Measurements from ENCODE around the gene SAFB2.

Gene SAFB2

GRCh38 chr19:5605362-5605761 is 17.2 kb downstream of the SAFB2 start:
- ATAC-seq, result no peak
- no peaks in the 10 kb centered on the region for H3K27me3 Mint-ChIP-seq
- H3K9me3 Mint-ChIP-seq, result no peaks in the 10 kb centered on the region
- H3K4me3 Mint-ChIP-seq, result no peak overlapping the region
- no peak overlapping the region for H3K27ac Mint-ChIP-seq
- peaks cover 5% of the 10 kb centered on the region for H3K4me1 Mint-ChIP-seq
- H3K36me3 Mint-ChIP-seq, result peaks cover 87% of the 10 kb centered on the region

DNA sequence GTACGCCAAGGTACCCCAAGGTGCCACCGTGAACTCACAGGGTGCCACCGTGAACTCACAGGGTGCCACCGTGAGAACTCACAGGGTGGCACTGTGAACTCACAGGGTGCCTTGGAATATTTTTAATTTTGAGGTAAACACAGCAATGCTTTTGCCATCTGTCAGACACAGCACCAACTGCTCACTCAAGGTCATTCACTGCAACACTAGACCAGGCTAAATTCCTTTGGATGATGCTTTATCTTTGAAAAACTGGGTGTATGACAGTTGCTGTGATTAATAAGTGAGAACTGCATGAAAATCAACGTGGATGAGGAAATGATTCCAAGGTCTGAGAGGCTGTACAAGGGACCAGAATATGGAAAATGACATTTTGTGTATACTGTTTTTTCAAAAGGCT is 18.9 kb downstream of the SAFB2 start:
- no peaks in the 10 kb centered on the region for H3K4me1 Mint-ChIP-seq
- H3K36me3 Mint-ChIP-seq, result peaks cover 90% of the 10 kb centered on the region

DNA sequence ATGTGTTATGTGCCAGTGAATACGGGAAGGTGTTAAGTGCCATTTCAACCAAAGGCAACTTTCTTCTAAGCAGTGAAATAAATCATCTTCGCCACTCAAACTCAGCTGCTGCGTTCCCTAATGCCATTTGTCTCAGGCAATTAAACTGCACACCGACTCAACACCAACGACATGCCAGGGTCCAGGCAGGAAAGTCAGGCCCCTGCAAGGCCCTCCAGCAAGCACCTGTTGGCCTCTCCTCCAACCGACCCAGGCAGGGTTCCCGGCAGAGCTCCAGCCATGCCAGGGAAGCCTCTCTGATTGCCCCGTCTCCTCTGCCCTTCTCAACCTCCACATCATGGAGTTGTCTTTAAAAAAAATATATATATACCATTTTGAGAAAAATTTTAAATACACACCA is 21.8 kb downstream of the SAFB2 start:
- Mint-ChIP-seq H3K36me3 (peaks cover 80% of the 10 kb centered on the region), H3K4me3 (no peak overlapping the region), H3K27me3 (no peaks in the 10 kb centered on the region), H3K9me3 (no peaks in the 10 kb centered on the region), H3K4me1 (peaks cover 6% of the 10 kb centered on the region), H3K27ac (no peak overlapping the region)
- ATAC-seq, result no peak

More for the DNA sequence above, 18.9 kb downstream of the SAFB2 start:
- no peaks in the 10 kb centered on the region for H3K9me3 Mint-ChIP-seq
- ATAC-seq, result no peak
- no peak overlapping the region for H3K27ac Mint-ChIP-seq
- no peak overlapping the region for H3K4me3 Mint-ChIP-seq
- no peaks in the 10 kb centered on the region for H3K27me3 Mint-ChIP-seq

DNA sequence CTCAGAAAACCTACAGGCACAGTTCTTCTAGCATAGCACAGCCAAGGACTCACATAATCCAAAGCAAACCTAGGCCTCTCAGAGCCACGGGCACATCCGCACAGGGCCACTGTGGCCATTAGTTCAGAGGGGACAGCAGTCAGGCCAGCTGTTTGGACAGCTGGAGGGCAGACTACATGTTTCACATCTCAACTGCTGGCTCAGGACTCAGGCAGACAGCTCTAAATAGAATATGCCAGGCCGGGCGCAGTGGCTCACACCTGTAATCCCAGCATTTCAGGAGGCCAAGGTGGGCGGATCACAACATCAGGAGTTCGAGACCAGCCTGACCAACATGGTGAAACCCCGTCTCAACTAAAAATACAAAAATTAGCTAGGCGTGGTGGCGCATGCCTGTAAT is 26.8 kb downstream of the SAFB2 start:
- Mint-ChIP-seq H3K4me1 (peaks cover 6% of the 10 kb centered on the region), H3K27me3 (no peaks in the 10 kb centered on the region), H3K27ac (no peak overlapping the region), H3K4me3 (no peak overlapping the region), H3K36me3 (peaks cover 83% of the 10 kb centered on the region), H3K9me3 (no peaks in the 10 kb centered on the region)
- ATAC-seq, result no peak

GRCh38 chr19:5595129-5595528 is 27.4 kb downstream of the SAFB2 start:
- Mint-ChIP-seq H3K36me3 (peaks cover 83% of the 10 kb centered on the region), H3K9me3 (no peaks in the 10 kb centered on the region), H3K4me3 (no peak overlapping the region), H3K4me1 (peaks cover 6% of the 10 kb centered on the region), H3K27me3 (no peaks in the 10 kb centered on the region), H3K27ac (no peak overlapping the region)
- no peak for ATAC-seq

GRCh38 chr19:5594521-5594950 is 28.0 kb downstream of the SAFB2 start:
- H3K27ac Mint-ChIP-seq, result no peak overlapping the region
- peaks cover 80% of the 10 kb centered on the region for H3K36me3 Mint-ChIP-seq
- peaks cover 6% of the 10 kb centered on the region for H3K4me1 Mint-ChIP-seq
- no peaks in the 10 kb centered on the region for H3K9me3 Mint-ChIP-seq
- no peak for ATAC-seq
- no peak overlapping the region for H3K4me3 Mint-ChIP-seq
- no peaks in the 10 kb centered on the region for H3K27me3 Mint-ChIP-seq

DNA sequence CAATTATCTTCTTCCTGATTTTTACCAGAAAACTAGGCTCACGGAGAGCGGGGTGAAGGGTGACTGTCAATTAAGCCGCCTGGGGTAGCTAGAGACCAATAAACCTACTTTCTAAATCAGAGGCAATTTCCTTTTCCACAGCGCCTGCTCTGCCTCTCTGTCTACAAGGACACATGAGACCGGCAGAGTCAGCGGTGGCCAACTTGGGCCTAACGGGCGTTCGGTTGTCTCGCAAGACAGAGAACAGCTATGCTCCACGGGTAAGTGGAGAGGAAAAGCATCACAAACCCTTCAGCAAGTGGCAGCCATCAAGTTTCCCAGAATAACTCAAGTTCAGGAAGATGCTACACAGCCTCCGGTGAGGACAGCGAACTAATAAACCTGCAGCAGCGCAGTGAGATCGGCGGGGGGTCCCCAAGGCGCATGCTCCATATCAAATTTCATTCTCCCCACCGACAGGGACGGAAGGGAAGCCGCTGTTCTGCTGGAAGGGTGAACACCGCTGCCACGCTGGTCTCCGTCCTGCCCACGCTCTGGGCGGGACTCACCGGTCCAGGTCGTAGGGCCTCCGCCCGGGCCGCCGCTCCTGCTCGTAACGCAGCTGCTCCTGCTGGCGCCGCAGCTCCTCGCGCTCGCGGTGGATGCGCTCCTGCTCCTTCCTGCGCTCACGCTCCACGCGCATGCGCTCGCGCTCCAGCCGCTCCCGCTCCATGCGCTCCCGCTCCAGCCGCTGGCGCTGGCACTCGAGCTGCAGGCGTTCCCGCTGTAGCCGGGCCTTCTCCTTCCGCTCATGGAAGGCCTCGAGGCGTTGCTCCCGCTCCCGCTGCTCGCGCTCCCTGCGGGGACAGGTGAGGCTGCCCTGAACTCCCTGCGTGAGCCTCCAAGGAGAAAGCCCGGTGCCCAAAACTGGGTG is 29.0 kb downstream of the SAFB2 start:
- H3K27me3 Mint-ChIP-seq, result no peaks in the 10 kb centered on the region
- peaks cover 80% of the 10 kb centered on the region for H3K36me3 Mint-ChIP-seq
- H3K4me3 Mint-ChIP-seq, result no peak overlapping the region
- H3K4me1 Mint-ChIP-seq, result peaks cover 6% of the 10 kb centered on the region
- no peaks in the 10 kb centered on the region for H3K9me3 Mint-ChIP-seq
- no peak overlapping the region for H3K27ac Mint-ChIP-seq
- ATAC-seq, result no peak

DNA sequence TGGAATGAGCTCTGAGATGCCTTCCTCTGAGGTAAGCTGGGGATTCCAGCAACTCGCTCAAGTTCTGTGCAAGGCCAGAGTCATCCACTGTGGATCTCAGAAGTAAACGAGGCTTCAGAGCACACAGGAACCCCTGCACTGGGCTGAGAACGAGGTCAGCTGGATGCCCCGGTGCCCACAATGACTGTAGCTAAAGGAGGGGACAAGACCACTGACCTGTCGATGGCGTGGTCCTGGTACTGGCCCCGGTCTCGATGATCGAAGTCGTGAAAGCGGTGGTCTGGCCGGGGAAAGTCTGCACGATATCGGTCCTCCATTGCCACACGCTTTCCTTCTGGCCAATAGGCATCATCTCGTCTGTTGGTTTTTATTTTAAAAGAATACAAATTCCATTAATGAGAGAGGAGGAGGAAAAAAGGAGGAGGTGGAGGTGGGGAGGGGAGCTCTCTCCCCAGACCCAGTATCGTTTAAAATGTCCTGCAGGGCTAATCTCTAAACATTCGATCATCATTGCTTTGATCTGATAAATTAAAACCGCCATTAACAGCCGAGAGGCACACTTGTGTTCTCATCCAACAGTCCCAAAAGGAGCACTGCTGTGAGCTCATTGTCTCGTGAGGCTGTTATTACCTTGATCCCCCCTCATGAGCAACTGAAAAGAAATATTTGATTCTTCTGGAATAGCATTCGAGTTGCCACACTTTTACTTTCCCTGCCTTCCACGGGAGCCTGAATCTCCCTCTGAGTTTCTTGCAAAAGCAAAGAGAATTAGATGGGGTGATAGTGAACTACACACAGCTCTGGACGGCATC is 29.8 kb downstream of the SAFB2 start:
- no peak overlapping the region for H3K4me3 Mint-ChIP-seq
- ATAC-seq, result no peak
- peaks cover 6% of the 10 kb centered on the region for H3K4me1 Mint-ChIP-seq
- no peak overlapping the region for H3K27ac Mint-ChIP-seq
- peaks cover 83% of the 10 kb centered on the region for H3K36me3 Mint-ChIP-seq
- no peaks in the 10 kb centered on the region for H3K9me3 Mint-ChIP-seq
- H3K27me3 Mint-ChIP-seq, result no peaks in the 10 kb centered on the region

- H3K4me1 Mint-ChIP-seq, result peaks cover 6% of the 10 kb centered on the region
- peaks cover 88% of the 10 kb centered on the region for H3K36me3 Mint-ChIP-seq
- H3K4me3 Mint-ChIP-seq, result no peak overlapping the region
- no peak overlapping the region for H3K27ac Mint-ChIP-seq
- no peaks in the 10 kb centered on the region for H3K9me3 Mint-ChIP-seq
- ATAC-seq, result no peak
- H3K27me3 Mint-ChIP-seq, result no peaks in the 10 kb centered on the region
Measured at GRCh38 chr19:5591476-5591875, 31.1 kb downstream of the SAFB2 start.

DNA sequence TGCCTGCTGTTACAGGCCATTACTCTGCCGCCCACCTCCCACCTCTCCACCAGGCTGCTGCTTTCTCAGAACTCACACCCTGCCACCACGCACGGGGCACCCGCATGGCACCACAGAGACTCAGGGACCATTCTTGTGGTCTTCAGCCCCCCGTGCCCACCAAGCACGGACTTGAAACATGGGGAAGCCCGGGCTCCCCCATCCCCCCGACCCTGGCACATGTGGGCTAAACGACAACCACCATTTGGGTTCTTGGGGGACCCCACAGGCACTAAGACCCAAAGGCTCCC is 31.8 kb downstream of the SAFB2 start:
- Mint-ChIP-seq H3K9me3 (no peaks in the 10 kb centered on the region), H3K4me1 (peaks cover 8% of the 10 kb centered on the region), H3K27me3 (no peaks in the 10 kb centered on the region), H3K4me3 (no peak overlapping the region), H3K27ac (no peak overlapping the region), H3K36me3 (peaks cover 84% of the 10 kb centered on the region)
- ATAC-seq, result no peak

GRCh38 chr19:5590151-5590864 is 32.3 kb downstream of the SAFB2 start:
- no peak for ATAC-seq
- H3K36me3 Mint-ChIP-seq, result peaks cover 79% of the 10 kb centered on the region
- no peak overlapping the region for H3K27ac Mint-ChIP-seq
- H3K4me3 Mint-ChIP-seq, result no peak overlapping the region
- peaks cover 13% of the 10 kb centered on the region for H3K4me1 Mint-ChIP-seq
- H3K27me3 Mint-ChIP-seq, result no peaks in the 10 kb centered on the region
- no peaks in the 10 kb centered on the region for H3K9me3 Mint-ChIP-seq

DNA sequence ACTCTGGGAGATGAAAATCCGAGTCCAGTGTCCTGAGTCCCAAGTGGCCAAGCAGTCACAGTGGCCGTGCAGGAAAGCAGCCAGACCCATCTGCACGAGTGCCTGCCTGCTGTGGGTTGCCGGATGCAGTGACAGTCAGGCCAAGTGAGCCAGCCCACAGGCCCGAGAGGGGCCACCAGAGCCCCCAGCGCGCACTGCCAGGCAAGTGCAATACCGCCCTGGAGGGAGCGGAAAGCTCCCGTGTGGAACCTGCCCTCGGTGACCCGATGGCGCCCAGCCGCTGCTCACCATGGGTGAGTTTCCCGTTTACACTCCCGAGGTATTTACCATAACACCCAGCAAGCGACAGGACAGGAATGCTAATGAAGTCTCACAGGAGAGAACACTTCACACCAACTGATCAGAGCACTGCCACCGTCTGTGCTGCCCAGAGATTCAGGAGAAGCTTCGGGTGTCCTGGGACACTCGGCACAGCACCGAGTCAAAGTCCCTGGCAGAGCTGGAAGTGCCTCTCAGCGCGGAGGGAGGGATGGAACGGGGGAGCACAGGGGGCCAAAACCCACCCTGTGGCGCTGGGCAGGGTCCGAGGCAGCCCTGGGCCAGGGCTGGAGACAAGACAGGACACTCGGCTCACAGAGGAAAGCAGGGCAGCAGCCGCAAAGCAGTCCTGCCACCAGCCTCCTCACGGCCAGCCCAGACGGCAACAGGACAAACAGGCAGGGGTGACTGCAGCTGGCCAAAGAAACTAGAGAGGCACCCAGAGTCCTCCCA is 33.5 kb downstream of the SAFB2 start:
- Mint-ChIP-seq H3K27me3 (no peaks in the 10 kb centered on the region), H3K27ac (peak overlapping the region; percentile 35), H3K36me3 (peaks cover 69% of the 10 kb centered on the region), H3K4me3 (no peak overlapping the region), H3K4me1 (peaks cover 14% of the 10 kb centered on the region), H3K9me3 (no peaks in the 10 kb centered on the region)
- no peak for ATAC-seq

DNA sequence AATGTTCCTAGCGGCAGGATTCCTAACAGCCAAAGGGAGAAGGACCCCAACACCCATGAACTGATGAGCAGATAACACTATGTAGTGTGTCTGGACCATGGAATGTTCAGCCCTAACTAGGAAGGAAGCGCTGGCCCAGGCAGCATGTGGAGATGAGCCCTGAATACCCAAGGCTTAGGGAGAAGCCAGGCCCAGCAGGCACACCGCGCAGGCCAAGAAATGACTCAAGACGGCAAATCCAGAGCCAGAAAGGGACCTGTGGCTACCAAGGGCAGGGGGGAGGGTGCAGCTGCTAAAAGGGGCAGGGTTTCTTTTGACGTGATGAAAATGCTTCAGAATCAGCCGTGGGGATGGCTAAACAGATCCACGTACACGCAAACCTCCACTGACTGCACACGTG is 34.1 kb downstream of the SAFB2 start:
- H3K36me3 Mint-ChIP-seq, result peaks cover 62% of the 10 kb centered on the region
- ATAC-seq, result no peak
- H3K27ac Mint-ChIP-seq, result no peak overlapping the region
- peaks cover 14% of the 10 kb centered on the region for H3K4me1 Mint-ChIP-seq
- H3K27me3 Mint-ChIP-seq, result no peaks in the 10 kb centered on the region
- H3K4me3 Mint-ChIP-seq, result no peak overlapping the region
- H3K9me3 Mint-ChIP-seq, result no peaks in the 10 kb centered on the region

DNA sequence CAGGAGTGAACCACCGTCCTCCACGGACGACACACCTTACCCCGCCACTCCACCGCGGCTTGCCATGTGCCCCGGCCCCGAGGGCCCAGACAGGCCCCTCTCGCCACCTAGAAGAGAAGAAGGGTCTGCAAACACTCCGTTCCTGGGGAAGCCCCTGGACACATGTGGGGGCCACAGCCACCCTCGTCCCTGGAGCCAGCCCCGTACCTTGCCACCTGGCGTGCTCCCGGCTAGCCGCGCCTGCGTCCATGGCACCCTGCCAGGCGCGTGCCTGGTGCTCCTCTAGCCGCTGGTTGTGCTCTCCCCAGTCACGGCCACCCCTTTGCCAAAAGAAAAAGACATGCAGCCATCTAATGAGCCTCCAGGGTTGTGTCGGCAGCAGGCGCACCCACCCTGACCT is 34.9 kb downstream of the SAFB2 start:
- Mint-ChIP-seq H3K4me3 (no peak overlapping the region), H3K27ac (no peak overlapping the region), H3K4me1 (peaks cover 14% of the 10 kb centered on the region), H3K9me3 (no peaks in the 10 kb centered on the region), H3K36me3 (peaks cover 55% of the 10 kb centered on the region), H3K27me3 (no peaks in the 10 kb centered on the region)
- no peak for ATAC-seq

DNA sequence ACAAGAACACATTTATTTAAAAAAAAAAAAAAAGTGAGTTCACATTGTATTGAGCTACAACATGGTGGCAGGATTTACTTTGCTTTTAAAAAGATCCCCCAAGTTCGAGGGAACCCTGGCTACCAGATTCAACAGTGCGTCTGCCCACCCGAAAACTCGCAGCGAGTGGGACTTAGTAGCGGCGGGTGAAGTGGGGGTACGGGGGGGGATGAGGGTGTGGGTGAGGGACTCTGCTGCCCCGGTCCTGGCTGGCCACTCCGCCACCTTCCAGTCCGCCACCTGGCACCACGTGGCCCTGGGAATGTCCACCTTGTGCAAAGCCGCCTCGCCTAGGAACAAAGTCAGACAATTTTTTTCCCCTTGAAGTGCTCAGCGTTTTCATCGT is 35.5 kb downstream of the SAFB2 start:
- H3K9me3 Mint-ChIP-seq, result no peaks in the 10 kb centered on the region
- no peak overlapping the region for H3K27ac Mint-ChIP-seq
- H3K36me3 Mint-ChIP-seq, result peaks cover 53% of the 10 kb centered on the region
- H3K27me3 Mint-ChIP-seq, result no peaks in the 10 kb centered on the region
- peaks cover 14% of the 10 kb centered on the region for H3K4me1 Mint-ChIP-seq
- ATAC-seq, result no peak
- no peak overlapping the region for H3K4me3 Mint-ChIP-seq
